HG03432 (cell line): Measurements from ENCODE around the gene EEF1B2.

Experiments
- ATAC-seq: cut with Tn5 transposase; IDR thresholded peaks from one replicate; pipeline ENCODE4 v1.9.1; 2021; ENCODE audit warnings: mild to moderate bottlenecking, moderate library complexity; ENCODE audit not compliant: unreplicated experiment

EEF1B2 gene

GRCh38 chr2:206211657-206212255 lies 52.1 kb downstream of the EEF1B2 start:
- no peak for ATAC-seq
